Heart left ventricle (tissue), 16 donors: ENCODE measurements around the gene FUOM. TPM values are rescaled to one million over a fixed set of nuclear protein-coding genes. Genes with fewer than 3 reads are reported as not detected.

Experiments
- ATAC-seq, 4 donors: fragments of 200-7000 bp; cut with Tn5 transposase; one replicate each; pipeline ENCODE4 v1.9.1; 2020 to 2022; ENCODE audit warnings: moderate library complexity in 4 of 4, mild to moderate bottlenecking in 3 of 4, moderate number of reproducible peaks in 1 of 4
- DNase-seq, 5 donors: peaks; one replicate each; pipeline ENCODE4 v3.0.0-alpha.2; 2020
- H3K27ac ChIP-seq, 12 donors: fragments of 200-600 bp; sonication (generic) in 4 of 12; one replicate each; pipeline versions ENCODE4 v1.5.0 to v1.8.0; 2016 to 2022; ENCODE audit warnings: mild to moderate bottlenecking in 2 of 12
- H3K27me3 ChIP-seq, 9 donors: fragments of 200-600 bp; sonication (generic) in 2 of 9; one replicate each; pipeline versions ENCODE4 v1.5.1 to v1.8.0; 2016 to 2022; ENCODE audit warnings: mild to moderate bottlenecking in 3 of 9
- H3K36me3 ChIP-seq, 9 donors: fragments of 200-600 bp; sonication (generic) in 2 of 9; one replicate each; pipeline versions ENCODE4 v1.5.0 to v1.8.0; 2018 to 2022; ENCODE audit warnings: mild to moderate bottlenecking in 2 of 9
- H3K4me1 ChIP-seq, 12 donors: fragments of 200-600 bp; sonication (generic) in 4 of 12; one replicate each; pipeline versions ENCODE4 v1.5.0 to v1.8.0; 2016 to 2022; ENCODE audit warnings: mild to moderate bottlenecking in 3 of 12
- H3K4me3 ChIP-seq, 12 donors: fragments of 200-600 bp; sonication (generic) in 4 of 12; one replicate each; pipeline versions ENCODE4 v1.5.0 to v1.8.0; 2017 to 2022; ENCODE audit warnings: mild to moderate bottlenecking in 9 of 12, moderate library complexity in 4 of 12
- H3K9me3 ChIP-seq, 12 donors: fragments of 200-600 bp; sonication (generic) in 4 of 12; one replicate each; pipeline versions ENCODE4 v1.5.0 to v1.8.0; 2016 to 2022; ENCODE audit warnings: mild to moderate bottlenecking in 1 of 12
- POLR2A ChIP-seq, 2 donors: fragments of 450-650 bp; IDR thresholded peaks; one replicate each; pipeline ENCODE4 v1.6.1; 2017; ENCODE audit warnings: antibody characterized with exemption in 2 of 2, mild to moderate bottlenecking in 2 of 2, moderate library complexity in 2 of 2
- WGBS, 4 donors: extraction: QIAGEN DNeasy Blood & Tissue Kit in 2 of 4; methylation state at CpG; one replicate each; pipeline versions ENCODE4 v1.1.5 to v1.1.7; 2013 to 2018; 5-methylcytosine and 5-hydroxymethylcytosine counted together
- intact Hi-C, 10 donors: fragments of 100-400 bp; cut with DNase I; formaldehyde crosslinking; loops; one replicate each; pipeline versions ENCODE4 v1.11.1 to v1.14.2; 2022
- polyA plus RNA-seq, 2 donors: library from polyadenylated mRNA; stranded (reverse); fragments of 200-250 nt; gene quantifications; one replicate each; pipeline ENCODE4 v1.2.3, GENCODE V29; 2013
- total RNA-seq, 9 donors: library from RNA; depleted of rRNA in 2 of 9; stranded (reverse); fragments of >200 nt in 2 of 9; fragmentation: NEBNext Ultra II Directional in 3 of 9; extraction: Animal tissue kit (Norgen Biotek cat#: 25700) in 3 of 9; gene quantifications; one replicate each; pipeline versions ENCODE4 v1.1.0 to v1.2.4, GENCODE V29; 2016 to 2023
- TF ChIP-seq, protein P1 (sequence below), 12 donors: fragments of 200-600 bp; sonication (generic) in 4 of 12; IDR thresholded peaks; one replicate each; pipeline versions ENCODE4 v1.5.0 to v1.8.0; 2018 to 2022; ENCODE audit warnings: antibody characterized with exemption in 12 of 12, mild to moderate bottlenecking in 5 of 12
- donor health status: ischemic (EF 13 %, LVEDD 7.1; RV severe dilation, severe dysfunction).
- donor health status: healthy with polysubstance abuse.
- donor health status: DM: no; HTN: yes; CAD: no.
- donor health status: DM: no; HTN: no; CAD: no.
- donor health status: ischemic (EF 25% LVEDD 6.9; RV normal size, moderate dysfunction).
- donor health status: ischemic (EF 25% LVEDD 5.7; RV mildly dilated, moderate dysfunction).
- donor health status: healthy.
- donor health status: DM: yes; HTN: yes; CAD: no.
- donor health status: ischemic (EF 35%, LVEDD 5.7; RV mildly dilated, moderate dysfunction).
- donor health status: nonischemic (EF 11% LVEDD 7.7; RV severe dilation, severe dysfunction).
- donor health status: DM: yes; HTN: yes; CAD: no.
- donor health status: PGD.
- donor health status: ischemic (EF 29% LVEDD 5.4; RV normal size, mild dysfunction).
- donor health status: nonischemic (EF 23%, LVEDD 6.1; RV moderate dilation, normal function).

FUOM gene
- total and polyA plus RNA-seq, 11 donors: 4.3 to 24.1 (median 8.4) TPM

DNA sequence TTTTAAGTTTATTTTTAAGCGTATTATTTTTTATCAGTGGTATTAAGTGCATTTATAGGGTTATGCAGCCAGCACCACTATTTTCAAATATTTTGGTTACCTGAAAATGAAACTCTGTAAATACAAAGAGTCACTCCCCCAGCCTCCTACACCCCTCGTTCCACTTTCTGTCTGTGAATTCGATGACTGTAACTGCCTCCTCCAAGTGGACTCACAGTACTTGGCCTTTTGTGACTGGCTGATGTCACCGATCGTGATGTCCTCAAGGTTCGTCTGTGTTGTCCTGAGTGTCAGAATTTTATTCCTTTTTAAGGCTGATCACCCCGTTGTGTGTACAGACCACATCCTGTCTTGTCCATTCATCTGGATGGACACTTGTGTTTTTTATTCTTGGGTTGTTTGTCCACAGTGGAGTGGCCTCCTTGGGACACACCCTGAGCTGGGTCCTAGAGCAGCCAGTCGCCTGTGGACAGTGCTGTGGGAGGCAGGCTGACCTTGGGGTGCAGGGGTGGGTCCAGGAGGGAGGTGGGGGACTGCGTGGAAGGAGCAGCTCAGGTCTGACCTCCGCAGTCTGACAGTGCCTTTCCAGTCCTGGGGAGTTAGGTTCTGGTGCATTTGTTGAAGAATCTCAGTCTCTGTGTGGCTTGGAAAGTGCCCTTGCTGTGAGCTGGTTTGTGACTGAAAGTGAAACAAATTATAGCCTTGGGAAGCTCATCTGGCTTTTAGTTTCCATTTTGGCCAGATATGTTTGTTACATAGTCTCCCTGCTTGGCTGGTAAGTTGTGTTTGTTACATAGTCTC is 43.0 kb upstream of the FUOM start:
- peak in 1 of 4 donors; percentile 16 for ATAC-seq
- TF ChIP-seq POLR2A (IDR thresholded peaks at IDR 0.05): no peak
- TF ChIP-seq, protein P1, sequence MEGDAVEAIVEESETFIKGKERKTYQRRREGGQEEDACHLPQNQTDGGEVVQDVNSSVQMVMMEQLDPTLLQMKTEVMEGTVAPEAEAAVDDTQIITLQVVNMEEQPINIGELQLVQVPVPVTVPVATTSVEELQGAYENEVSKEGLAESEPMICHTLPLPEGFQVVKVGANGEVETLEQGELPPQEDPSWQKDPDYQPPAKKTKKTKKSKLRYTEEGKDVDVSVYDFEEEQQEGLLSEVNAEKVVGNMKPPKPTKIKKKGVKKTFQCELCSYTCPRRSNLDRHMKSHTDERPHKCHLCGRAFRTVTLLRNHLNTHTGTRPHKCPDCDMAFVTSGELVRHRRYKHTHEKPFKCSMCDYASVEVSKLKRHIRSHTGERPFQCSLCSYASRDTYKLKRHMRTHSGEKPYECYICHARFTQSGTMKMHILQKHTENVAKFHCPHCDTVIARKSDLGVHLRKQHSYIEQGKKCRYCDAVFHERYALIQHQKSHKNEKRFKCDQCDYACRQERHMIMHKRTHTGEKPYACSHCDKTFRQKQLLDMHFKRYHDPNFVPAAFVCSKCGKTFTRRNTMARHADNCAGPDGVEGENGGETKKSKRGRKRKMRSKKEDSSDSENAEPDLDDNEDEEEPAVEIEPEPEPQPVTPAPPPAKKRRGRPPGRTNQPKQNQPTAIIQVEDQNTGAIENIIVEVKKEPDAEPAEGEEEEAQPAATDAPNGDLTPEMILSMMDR (IDR thresholded peaks at IDR 0.05): no peak
- Histone ChIP-seq H3K36me3 (peaks cover 0 to 97% (median 81%) of the 10 kb centered on the region in 9 donors), H3K27me3 (no peaks in the 10 kb centered on the region), H3K4me1 (peaks cover 0 to 27% (median 0%) of the 10 kb centered on the region in 12 donors), H3K9me3 (no peaks in the 10 kb centered on the region), H3K4me3 (no peak overlapping the region), H3K27ac (peak overlapping the region in 1 of 12 donors; percentile 89)
- DNase-seq: no peak
- WGBS, 4 donors: 76 to 90% (median 82%) methylated on average over 10 of the region's 10 CpGs
- intact Hi-C loops: no loop called here

DNA sequence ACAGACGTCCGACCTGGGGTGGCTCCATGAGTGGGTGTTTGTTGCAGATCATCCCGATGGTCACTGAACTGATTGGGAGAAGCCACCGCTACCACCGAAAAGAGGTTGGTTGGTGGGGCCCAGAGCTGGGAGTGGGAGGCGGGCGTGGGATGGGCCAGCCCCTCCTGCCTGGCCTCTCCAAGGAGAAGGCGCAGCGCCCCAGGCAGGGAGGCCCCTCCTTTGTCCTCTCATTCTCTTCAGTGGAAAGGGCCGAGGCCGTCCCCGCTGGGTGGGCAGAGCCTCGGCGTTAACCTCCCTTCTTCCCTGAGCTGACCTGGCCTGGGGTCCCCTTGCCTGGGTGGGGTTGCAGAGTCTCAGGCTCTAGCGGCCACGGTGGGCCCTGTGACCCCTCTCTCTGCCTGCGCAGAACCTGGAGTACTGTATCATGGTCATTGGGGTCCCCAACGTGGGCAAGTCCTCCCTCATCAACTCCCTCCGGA is 41.3 kb upstream of the FUOM start:
- Histone ChIP-seq H3K4me1 (peaks cover 0 to 32% (median 10%) of the 10 kb centered on the region in 12 donors), H3K27me3 (no peaks in the 10 kb centered on the region), H3K36me3 (peaks cover 0 to 82% (median 68%) of the 10 kb centered on the region in 9 donors), H3K27ac (no peak overlapping the region), H3K9me3 (no peaks in the 10 kb centered on the region), H3K4me3 (no peak overlapping the region)
- ATAC-seq: no peak
- 95 to 98% (median 97%) methylated on average over 12 to 19 of the region's 19 CpGs for WGBS, 4 donors
- DNase-seq: peak in 1 of 5 donors; percentile 56
- intact Hi-C loops: no loop called here
- TF ChIP-seq, protein P1 (IDR thresholded peaks at IDR 0.05): no peak
- TF ChIP-seq POLR2A (IDR thresholded peaks at IDR 0.05): no peak

DNA sequence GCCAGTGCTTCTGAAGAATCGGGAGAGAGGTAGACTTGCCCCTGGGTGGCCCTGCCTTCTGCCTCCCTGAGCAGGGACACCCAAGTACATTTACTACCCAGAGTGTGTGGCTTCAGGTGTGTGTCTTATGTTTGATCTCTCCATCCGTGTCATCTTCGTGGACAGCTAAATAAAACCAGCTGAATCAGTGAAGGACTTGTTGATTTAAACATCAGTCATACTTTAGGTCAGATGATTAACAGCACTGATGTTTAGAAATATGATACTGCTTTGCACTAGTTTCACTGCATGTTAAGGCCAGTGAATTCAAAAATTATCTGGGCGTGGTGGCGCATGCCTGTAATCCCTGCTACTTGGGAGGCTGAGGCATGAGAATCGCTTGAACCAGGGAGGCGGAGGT is 40.1 kb upstream of the FUOM start:
- Histone ChIP-seq H3K4me1 (peaks cover 0 to 39% (median 10%) of the 10 kb centered on the region in 12 donors), H3K9me3 (no peaks in the 10 kb centered on the region), H3K27me3 (no peaks in the 10 kb centered on the region), H3K36me3 (peaks cover 0 to 72% (median 63%) of the 10 kb centered on the region in 9 donors), H3K4me3 (no peak overlapping the region), H3K27ac (no peak overlapping the region)
- TF ChIP-seq, protein P1 (IDR thresholded peaks at IDR 0.05): no peak
- no peak for TF ChIP-seq POLR2A (IDR thresholded peaks at IDR 0.05)
- no peak for ATAC-seq
- DNase-seq: no peak
- intact Hi-C loops: no loop called here
- WGBS, 4 donors: 94 to 98% (median 97%) methylated on average over 7 of the region's 7 CpGs

DNA sequence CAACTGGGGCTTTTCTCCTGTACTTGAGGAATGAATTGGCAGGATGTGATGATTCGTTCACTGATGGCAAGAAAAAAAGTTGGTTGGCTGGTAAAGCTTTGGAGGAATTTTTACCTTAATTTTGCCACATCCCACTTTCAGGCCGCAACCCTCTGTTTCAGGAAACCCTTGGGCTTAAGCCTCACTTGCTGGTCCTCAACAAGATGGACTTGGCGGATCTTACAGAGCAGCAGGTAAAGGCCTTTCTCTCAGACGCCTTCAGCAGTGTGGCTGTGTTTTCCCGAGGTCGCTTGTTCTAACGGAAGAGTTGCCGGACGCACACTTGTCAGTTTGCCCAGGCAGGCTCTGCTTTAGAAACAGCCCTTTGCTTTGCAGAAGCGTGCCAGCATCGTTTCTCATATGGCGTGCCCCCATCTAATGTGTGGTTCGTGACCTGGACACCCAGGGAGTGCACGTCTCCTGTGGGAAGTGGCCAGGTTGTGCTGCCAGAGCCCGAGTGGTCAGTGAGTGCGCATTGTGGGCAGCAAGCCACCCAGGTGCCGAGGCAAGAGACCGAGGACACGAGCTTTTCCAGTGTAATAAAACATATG is 38.3 kb upstream of the FUOM start:
- Histone ChIP-seq H3K27ac (no peak overlapping the region), H3K4me3 (no peak overlapping the region), H3K36me3 (peaks cover 0 to 55% (median 48%) of the 10 kb centered on the region in 9 donors), H3K9me3 (no peaks in the 10 kb centered on the region), H3K4me1 (peaks cover 0 to 36% (median 10%) of the 10 kb centered on the region in 12 donors), H3K27me3 (no peaks in the 10 kb centered on the region)
- WGBS, 4 donors: 90 to 95% (median 94%) methylated on average over 19 of the region's 19 CpGs
- DNase-seq (no peak), ATAC-seq (no peak)
- TF ChIP-seq, protein P1 (IDR thresholded peaks at IDR 0.05): no peak
- TF ChIP-seq POLR2A (IDR thresholded peaks at IDR 0.05): no peak
- intact Hi-C loops: no loop called here
